ENCODE results near the gene FAM20C. TPM values are rescaled to one million over a fixed set of nuclear protein-coding genes. Genes with fewer than 3 reads are reported as not detected.
"Not testable (repeated sequence)": the region's sequence is repeated elsewhere in the genome, so short reads cannot be mapped to it uniquely, and the experiment has no call there.

FAM20C gene
- total RNA-seq, 2 experiments from 2014 or later = 2.6 to 4.1 TPM

- H3K27ac Mint-ChIP-seq = no peak overlapping the region
- ATAC-seq (ENCODE audit: low read depth) = no peak
- H3K36me3 Mint-ChIP-seq = no peaks in the 10 kb centered on the region
- no peaks in the 10 kb centered on the region for H3K9me3 Mint-ChIP-seq
- DNase-seq = no peak
- peaks cover 3% of the 10 kb centered on the region for H3K4me1 Mint-ChIP-seq
- H3K27me3 Mint-ChIP-seq = peaks cover 19% of the 10 kb centered on the region
- H3K4me3 Mint-ChIP-seq = no peak overlapping the region
- POLR2A ChIA-PET = no interaction called here
Observed at GRCh38 chr7:196283-196682, 3.9 kb downstream of the FAM20C start.

GRCh38 chr7:196778-197321, 4.5 kb downstream of the FAM20C start:
- DNase-seq (no peak), ATAC-seq (ENCODE audit: low read depth) (no peak)
- no peaks in the 10 kb centered on the region for H3K36me3 Mint-ChIP-seq
- H3K4me3 Mint-ChIP-seq = no peak overlapping the region
- peaks cover 15% of the 10 kb centered on the region for H3K27me3 Mint-ChIP-seq
- no peaks in the 10 kb centered on the region for H3K4me1 Mint-ChIP-seq
- H3K27ac Mint-ChIP-seq = no peak overlapping the region
- POLR2A ChIA-PET = no interaction called here
- H3K9me3 Mint-ChIP-seq = no peaks in the 10 kb centered on the region

GRCh38 chr7:197413-198335, 5.3 kb downstream of the FAM20C start:
- ATAC-seq (ENCODE audit: low read depth) = no peak
- H3K27ac Mint-ChIP-seq = no peak overlapping the region
- H3K4me1 Mint-ChIP-seq = no peaks in the 10 kb centered on the region
- no peaks in the 10 kb centered on the region for H3K36me3 Mint-ChIP-seq
- no peak overlapping the region for H3K4me3 Mint-ChIP-seq
- DNase-seq = no peak
- peaks cover 15% of the 10 kb centered on the region for H3K27me3 Mint-ChIP-seq
- H3K9me3 Mint-ChIP-seq = no peaks in the 10 kb centered on the region
- POLR2A ChIA-PET = no interaction called here

GRCh38 chr7:199483-200249, 7.3 kb downstream of the FAM20C start:
- ATAC-seq (ENCODE audit: low read depth) (no peak), DNase-seq (no peak)
- Mint-ChIP-seq H3K4me1 (no peaks in the 10 kb centered on the region), H3K4me3 (no peak overlapping the region), H3K36me3 (no peaks in the 10 kb centered on the region), H3K27ac (no peak overlapping the region), H3K27me3 (peaks cover 7% of the 10 kb centered on the region), H3K9me3 (no peaks in the 10 kb centered on the region)
- POLR2A ChIA-PET = no interaction called here

- Mint-ChIP-seq H3K4me1 (no peaks in the 10 kb centered on the region), H3K27me3 (peaks cover 6% of the 10 kb centered on the region), H3K36me3 (no peaks in the 10 kb centered on the region), H3K9me3 (no peaks in the 10 kb centered on the region), H3K4me3 (no peak overlapping the region), H3K27ac (no peak overlapping the region)
- ATAC-seq (ENCODE audit: low read depth) = no peak
- no peak for DNase-seq
- POLR2A ChIA-PET = no interaction called here
Observed at GRCh38 chr7:200290-200689, 7.9 kb downstream of the FAM20C start.

GRCh38 chr7:200704-201103, 8.3 kb downstream of the FAM20C start:
- H3K36me3 Mint-ChIP-seq = no peaks in the 10 kb centered on the region
- H3K4me3 Mint-ChIP-seq = no peak overlapping the region
- peaks cover 3% of the 10 kb centered on the region for H3K27me3 Mint-ChIP-seq
- H3K27ac Mint-ChIP-seq = no peak overlapping the region
- H3K9me3 Mint-ChIP-seq = no peaks in the 10 kb centered on the region
- DNase-seq (no peak), ATAC-seq (ENCODE audit: low read depth) (no peak)
- POLR2A ChIA-PET = no interaction called here
- H3K4me1 Mint-ChIP-seq = no peaks in the 10 kb centered on the region

GRCh38 chr7:204326-204725, 12.0 kb downstream of the FAM20C start:
- no peak for DNase-seq
- Mint-ChIP-seq H3K27ac (no peak overlapping the region), H3K27me3 (no peaks in the 10 kb centered on the region), H3K36me3 (peaks cover 4% of the 10 kb centered on the region), H3K9me3 (peaks cover 3% of the 10 kb centered on the region), H3K4me1 (no peaks in the 10 kb centered on the region), H3K4me3 (no peak overlapping the region)
- no peak for ATAC-seq (ENCODE audit: low read depth)
- POLR2A ChIA-PET = no interaction called here

- Mint-ChIP-seq H3K27me3 (no peaks in the 10 kb centered on the region), H3K27ac (no peak overlapping the region), H3K36me3 (peaks cover 4% of the 10 kb centered on the region), H3K4me1 (no peaks in the 10 kb centered on the region), H3K9me3 (peaks cover 3% of the 10 kb centered on the region), H3K4me3 (no peak overlapping the region)
- no peak for ATAC-seq (ENCODE audit: low read depth)
- POLR2A ChIA-PET = no interaction called here
- no peak for DNase-seq
Observed at GRCh38 chr7:205115-206010, 13.0 kb downstream of the FAM20C start.

GRCh38 chr7:206351-206750, 14.0 kb downstream of the FAM20C start:
- POLR2A ChIA-PET; ATAC-seq (ENCODE audit: low read depth); DNase-seq; H3K9me3 Mint-ChIP-seq; H3K36me3 Mint-ChIP-seq; H3K27me3 Mint-ChIP-seq; H3K4me3 Mint-ChIP-seq; H3K27ac Mint-ChIP-seq; H3K4me1 Mint-ChIP-seq: not testable (repeated sequence)

GRCh38 chr7:207418-208129, 15.2 kb downstream of the FAM20C start:
- no peaks in the 10 kb centered on the region for H3K27me3 Mint-ChIP-seq
- no peaks in the 10 kb centered on the region for H3K4me1 Mint-ChIP-seq
- DNase-seq = no peak
- POLR2A ChIA-PET = no interaction called here
- no peak overlapping the region for H3K27ac Mint-ChIP-seq
- no peak for ATAC-seq (ENCODE audit: low read depth)
- peaks cover 4% of the 10 kb centered on the region for H3K36me3 Mint-ChIP-seq
- H3K9me3 Mint-ChIP-seq = peaks cover 3% of the 10 kb centered on the region
- H3K4me3 Mint-ChIP-seq = no peak overlapping the region

GRCh38 chr7:208130-208673, 15.8 kb downstream of the FAM20C start:
- no peaks in the 10 kb centered on the region for H3K27me3 Mint-ChIP-seq
- DNase-seq (no peak), ATAC-seq (ENCODE audit: low read depth) (no peak)
- peaks cover 3% of the 10 kb centered on the region for H3K9me3 Mint-ChIP-seq
- no peak overlapping the region for H3K27ac Mint-ChIP-seq
- peaks cover 4% of the 10 kb centered on the region for H3K36me3 Mint-ChIP-seq
- no peaks in the 10 kb centered on the region for H3K4me1 Mint-ChIP-seq
- POLR2A ChIA-PET = no interaction called here
- H3K4me3 Mint-ChIP-seq = no peak overlapping the region

GRCh38 chr7:208816-209215, 16.4 kb downstream of the FAM20C start:
- peaks cover 4% of the 10 kb centered on the region for H3K36me3 Mint-ChIP-seq
- H3K4me3 Mint-ChIP-seq = no peak overlapping the region
- no peak overlapping the region for H3K27ac Mint-ChIP-seq
- peaks cover 3% of the 10 kb centered on the region for H3K9me3 Mint-ChIP-seq
- DNase-seq (no peak), ATAC-seq (ENCODE audit: low read depth) (no peak)
- POLR2A ChIA-PET = no interaction called here
- H3K27me3 Mint-ChIP-seq = no peaks in the 10 kb centered on the region
- H3K4me1 Mint-ChIP-seq = no peaks in the 10 kb centered on the region

Data from activated naive CD8-positive, alpha-beta T cell treated with anti-CD3 and anti-CD28 coated beads, Interleukin-2, amount 10 ng/mL, durations not matched to agents 7 days and 5 days (primary cell).